BE2C (cell line): ENCODE data around the gene SLC20A1.
"Not testable (repeated sequence)": the region's sequence is repeated elsewhere in the genome, so short reads cannot be mapped to it uniquely, and the experiment has no call there.

Experiments used
- DNase-seq: peaks from one replicate; pipeline ENCODE4 v3.0.0-alpha.2; 2020
- H3K27me3 ChIP-seq: fragments of 250-450 bp; sonication (Bioruptor Pico); 2 replicates; pipeline ENCODE4 v1.5.1; 2020; ENCODE audit warnings: mild to moderate bottlenecking
- H3K36me3 ChIP-seq: fragments of 250-450 bp; sonication (Bioruptor Pico); 2 replicates; pipeline ENCODE4 v1.5.1; 2020; ENCODE audit warnings: mild to moderate bottlenecking
- H3K4me1 ChIP-seq: fragments of 250-450 bp; sonication (Bioruptor Pico); 2 replicates; pipeline ENCODE4 v1.5.1; 2020
- H3K4me3 ChIP-seq: 2 replicates; pipeline ENCODE4 v1.5.1; 2011; ENCODE audit warnings: low read depth, low read length
- H3K9me3 ChIP-seq: fragments of 250-450 bp; sonication (Bioruptor Pico); 2 replicates; pipeline ENCODE4 v1.5.1; 2020
- TF ChIP-seq, protein P1 (sequence below): IDR thresholded peaks from 2 replicates; pipeline ENCODE4 v1.5.1; 2012; ENCODE audit warnings: mild to moderate bottlenecking, low read depth, low read length

SLC20A1 gene

DNA sequence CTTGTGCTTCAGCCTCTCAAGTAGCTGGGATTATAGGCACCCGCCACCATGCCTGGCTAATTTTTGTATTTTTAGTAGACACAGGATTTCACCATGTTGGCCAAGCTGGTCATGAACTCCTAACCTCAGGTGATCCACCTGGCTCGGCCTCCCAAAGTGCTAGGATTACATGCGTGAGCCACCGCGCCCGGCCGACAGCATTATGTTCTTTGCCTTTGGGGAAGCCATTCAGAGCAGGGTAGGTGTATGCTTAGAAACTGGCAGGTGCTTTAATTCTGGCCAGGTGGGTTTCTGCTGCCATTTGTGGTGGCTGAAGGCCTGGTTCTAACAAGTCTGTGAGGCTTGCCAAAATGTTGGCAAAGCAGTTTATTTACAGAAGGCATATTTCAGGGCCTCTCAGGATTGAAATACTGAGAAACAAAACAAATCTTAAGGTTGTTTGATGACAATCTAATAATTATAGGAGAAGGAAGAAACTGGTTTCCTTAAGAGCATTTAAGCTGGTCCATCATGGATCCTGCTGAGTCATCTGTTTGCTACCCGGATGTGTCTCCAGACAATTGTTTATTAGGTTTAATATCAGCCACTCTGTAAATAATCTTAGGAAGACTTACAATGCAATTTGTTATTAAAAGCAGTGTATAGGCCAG lies 16.0 kb downstream of the SLC20A1 start:
- no peak for DNase-seq
- Histone ChIP-seq H3K27me3 (no peaks in the 10 kb centered on the region), H3K9me3 (no peaks in the 10 kb centered on the region), H3K4me3 (no peak overlapping the region), H3K36me3 (peaks cover 43% of the 10 kb centered on the region), H3K4me1 (no peaks in the 10 kb centered on the region)
- TF ChIP-seq, protein P1, sequence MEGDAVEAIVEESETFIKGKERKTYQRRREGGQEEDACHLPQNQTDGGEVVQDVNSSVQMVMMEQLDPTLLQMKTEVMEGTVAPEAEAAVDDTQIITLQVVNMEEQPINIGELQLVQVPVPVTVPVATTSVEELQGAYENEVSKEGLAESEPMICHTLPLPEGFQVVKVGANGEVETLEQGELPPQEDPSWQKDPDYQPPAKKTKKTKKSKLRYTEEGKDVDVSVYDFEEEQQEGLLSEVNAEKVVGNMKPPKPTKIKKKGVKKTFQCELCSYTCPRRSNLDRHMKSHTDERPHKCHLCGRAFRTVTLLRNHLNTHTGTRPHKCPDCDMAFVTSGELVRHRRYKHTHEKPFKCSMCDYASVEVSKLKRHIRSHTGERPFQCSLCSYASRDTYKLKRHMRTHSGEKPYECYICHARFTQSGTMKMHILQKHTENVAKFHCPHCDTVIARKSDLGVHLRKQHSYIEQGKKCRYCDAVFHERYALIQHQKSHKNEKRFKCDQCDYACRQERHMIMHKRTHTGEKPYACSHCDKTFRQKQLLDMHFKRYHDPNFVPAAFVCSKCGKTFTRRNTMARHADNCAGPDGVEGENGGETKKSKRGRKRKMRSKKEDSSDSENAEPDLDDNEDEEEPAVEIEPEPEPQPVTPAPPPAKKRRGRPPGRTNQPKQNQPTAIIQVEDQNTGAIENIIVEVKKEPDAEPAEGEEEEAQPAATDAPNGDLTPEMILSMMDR: no peak

DNA sequence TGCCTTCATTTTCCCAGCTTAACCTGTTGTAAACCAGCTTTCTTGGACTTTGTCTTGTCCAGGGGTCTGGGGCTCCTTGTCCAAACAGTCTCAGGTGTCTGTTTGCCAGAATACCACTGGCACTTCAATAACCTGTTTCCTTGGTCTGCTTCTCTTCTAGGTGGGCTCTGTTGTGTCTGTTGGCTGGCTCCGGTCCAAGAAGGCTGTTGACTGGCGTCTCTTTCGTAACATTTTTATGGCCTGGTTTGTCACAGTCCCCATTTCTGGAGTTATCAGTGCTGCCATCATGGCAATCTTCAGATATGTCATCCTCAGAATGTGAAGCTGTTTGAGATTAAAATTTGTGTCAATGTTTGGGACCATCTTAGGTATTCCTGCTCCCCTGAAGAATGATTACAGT lies 17.0 kb downstream of the SLC20A1 start:
- H3K36me3 ChIP-seq: peaks cover 35% of the 10 kb centered on the region
- H3K4me3 ChIP-seq: no peak overlapping the region
- peak; percentile 37 for DNase-seq
- H3K27me3 ChIP-seq: no peaks in the 10 kb centered on the region
- no peaks in the 10 kb centered on the region for H3K4me1 ChIP-seq
- no peaks in the 10 kb centered on the region for H3K9me3 ChIP-seq
- TF ChIP-seq, protein P1: no peak

DNA sequence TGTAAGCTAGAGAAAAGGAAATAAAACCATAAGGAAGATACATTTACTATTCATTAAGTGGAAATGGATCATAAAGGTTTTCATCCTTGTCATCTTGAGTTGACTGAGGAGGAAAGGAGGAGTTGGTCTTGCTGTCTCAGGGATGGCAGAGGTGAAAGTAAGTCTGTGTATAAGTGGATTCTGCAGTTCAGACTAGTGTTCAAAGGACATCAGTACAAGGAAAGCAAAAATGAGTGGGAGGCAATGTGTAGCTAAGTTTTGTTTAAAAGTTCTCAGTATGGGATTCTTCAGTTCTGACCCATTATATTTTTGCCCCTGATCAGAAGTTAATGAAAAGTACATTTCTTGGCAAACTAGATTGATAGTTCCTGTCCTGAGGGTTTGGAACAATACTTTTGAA lies 18.9 kb downstream of the SLC20A1 start:
- no peaks in the 10 kb centered on the region for H3K4me1 ChIP-seq
- peaks cover 17% of the 10 kb centered on the region for H3K36me3 ChIP-seq
- no peaks in the 10 kb centered on the region for H3K27me3 ChIP-seq
- TF ChIP-seq, protein P1: no peak
- H3K4me3 ChIP-seq: no peak overlapping the region
- H3K9me3 ChIP-seq: no peaks in the 10 kb centered on the region
- DNase-seq: no peak

DNA sequence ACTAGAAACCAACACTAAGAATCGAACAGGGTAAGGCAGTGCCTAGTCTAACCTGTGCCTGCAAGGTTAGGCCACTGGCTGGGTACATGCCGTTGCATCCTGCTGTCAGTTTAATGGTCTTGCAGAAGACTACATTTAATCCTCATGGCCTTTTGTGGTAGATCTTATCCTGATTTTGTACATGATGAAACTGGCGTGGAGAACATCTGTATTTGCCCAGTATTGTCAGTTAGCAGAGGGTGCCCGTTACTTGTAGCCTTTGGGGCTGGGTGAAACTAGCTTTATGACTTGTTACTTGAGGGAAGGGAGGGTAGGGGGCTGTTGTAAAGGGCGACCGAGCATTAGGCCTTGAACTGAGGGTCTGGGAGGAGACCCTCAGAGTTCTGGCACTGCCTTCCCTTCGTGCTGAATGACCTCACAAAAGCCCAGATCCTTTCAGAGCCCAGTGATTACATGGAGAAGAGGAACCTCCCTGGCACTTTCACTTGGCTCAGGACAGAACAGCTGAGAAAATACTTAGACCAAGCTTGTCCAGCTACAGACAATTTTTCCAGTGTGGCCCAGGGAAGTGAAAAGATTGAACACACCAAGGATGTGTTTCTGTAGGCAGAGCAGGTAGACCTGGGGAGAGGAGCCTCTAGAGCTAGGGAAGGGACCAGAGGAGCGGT lies 19.5 kb downstream of the SLC20A1 start:
- Histone ChIP-seq H3K9me3 (no peaks in the 10 kb centered on the region), H3K4me1 (no peaks in the 10 kb centered on the region), H3K36me3 (peaks cover 13% of the 10 kb centered on the region), H3K27me3 (no peaks in the 10 kb centered on the region), H3K4me3 (no peak overlapping the region)
- no peak for DNase-seq
- TF ChIP-seq, protein P1: no peak

DNA sequence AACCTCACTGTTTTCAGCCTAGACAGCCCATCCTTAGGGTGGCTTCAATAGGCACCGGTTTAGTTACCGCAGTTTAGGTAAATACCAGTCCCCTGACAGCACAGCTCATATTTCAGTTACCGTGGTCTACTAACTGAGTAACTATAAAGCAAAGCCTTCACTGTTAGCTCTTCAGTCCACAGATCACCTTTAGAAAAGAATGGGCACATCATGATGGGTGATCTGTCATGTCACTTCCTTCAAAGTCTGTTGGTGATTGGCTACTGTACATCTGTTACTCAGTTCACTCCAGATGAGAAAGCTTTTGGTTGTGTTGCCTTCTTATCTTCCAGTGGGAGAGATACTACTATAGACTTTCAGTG lies 21.0 kb downstream of the SLC20A1 start:
- no peak for DNase-seq
- TF ChIP-seq, protein P1: no peak
- Histone ChIP-seq H3K9me3 (no peaks in the 10 kb centered on the region), H3K27me3 (no peaks in the 10 kb centered on the region), H3K36me3 (peaks cover 2% of the 10 kb centered on the region), H3K4me1 (no peaks in the 10 kb centered on the region), H3K4me3 (no peak overlapping the region)

DNA sequence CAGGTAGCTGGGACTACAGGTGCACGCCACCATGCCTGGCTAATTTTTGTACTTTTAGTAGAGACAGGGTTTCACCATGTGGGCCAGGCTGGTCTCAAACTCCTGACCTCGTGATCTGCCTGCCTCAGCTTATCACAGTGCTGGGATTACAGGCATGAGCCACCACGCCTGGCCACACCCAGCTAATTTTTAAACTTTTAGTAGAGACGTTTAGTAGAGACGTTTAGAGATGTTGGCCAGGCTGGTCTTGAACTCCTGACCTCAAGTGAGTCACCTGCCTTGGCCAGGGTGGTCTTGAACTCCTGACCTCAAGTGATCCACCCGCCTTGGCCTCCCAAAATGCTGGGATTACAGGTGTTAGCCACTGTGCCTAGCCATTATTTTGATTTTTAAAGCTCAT lies 21.8 kb downstream of the SLC20A1 start:
- not testable (repeated sequence) for H3K4me3 ChIP-seq, H3K4me1 ChIP-seq, DNase-seq, H3K36me3 ChIP-seq, H3K27me3 ChIP-seq, H3K9me3 ChIP-seq
